ENCODE data around the gene DENND6B. TPM values are rescaled to one million over a fixed set of nuclear protein-coding genes. Genes with fewer than 3 reads are reported as not detected.
A peak's percentile ranks its signal among the peaks of the same experiment; 100 is the strongest.

The DENND6B gene
- total and polyA plus RNA-seq, 2 of the 13 experiments (the other 11 are each of a cell fraction or from before 2014, with no cell fraction given), result 0.95 to 3.8 TPM

DNA sequence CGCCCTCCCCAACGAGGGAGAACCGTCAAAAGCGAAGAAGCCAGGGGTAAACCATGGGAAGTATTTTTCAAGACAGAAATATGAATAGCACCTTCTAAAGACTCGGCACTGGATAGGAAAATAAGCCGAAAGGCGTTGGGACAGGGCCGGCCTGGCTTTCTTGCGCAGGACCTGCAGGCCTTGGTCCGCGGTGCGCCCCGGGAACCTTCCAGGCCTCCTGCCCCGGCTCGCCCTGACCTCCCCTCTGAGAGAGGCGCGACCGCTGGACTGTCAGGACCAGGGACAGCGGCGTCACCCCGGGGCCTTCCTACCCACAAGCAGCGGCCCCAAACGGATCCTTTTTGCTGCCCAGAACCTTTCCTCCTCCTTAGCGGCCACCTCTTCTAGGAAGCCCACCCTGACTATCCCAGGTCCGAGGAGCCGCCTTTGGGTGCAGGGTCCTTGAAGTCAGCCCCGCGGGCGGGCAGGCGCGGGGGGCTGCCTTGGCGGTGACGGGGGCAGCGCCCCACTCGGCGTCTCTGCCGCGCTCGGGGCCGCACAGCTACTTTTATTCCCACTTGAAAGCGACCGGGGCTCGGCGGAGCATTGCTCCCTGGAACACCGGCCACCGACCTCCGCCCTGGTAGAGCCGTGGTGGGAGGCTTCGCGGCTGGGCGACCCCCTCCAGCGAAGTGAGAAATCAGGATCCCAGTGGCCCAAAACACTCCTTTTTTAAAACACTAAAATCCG lies 56.0 kb downstream of the DENND6B start (continued):
- TF ChIP-seq, protein P1, sequence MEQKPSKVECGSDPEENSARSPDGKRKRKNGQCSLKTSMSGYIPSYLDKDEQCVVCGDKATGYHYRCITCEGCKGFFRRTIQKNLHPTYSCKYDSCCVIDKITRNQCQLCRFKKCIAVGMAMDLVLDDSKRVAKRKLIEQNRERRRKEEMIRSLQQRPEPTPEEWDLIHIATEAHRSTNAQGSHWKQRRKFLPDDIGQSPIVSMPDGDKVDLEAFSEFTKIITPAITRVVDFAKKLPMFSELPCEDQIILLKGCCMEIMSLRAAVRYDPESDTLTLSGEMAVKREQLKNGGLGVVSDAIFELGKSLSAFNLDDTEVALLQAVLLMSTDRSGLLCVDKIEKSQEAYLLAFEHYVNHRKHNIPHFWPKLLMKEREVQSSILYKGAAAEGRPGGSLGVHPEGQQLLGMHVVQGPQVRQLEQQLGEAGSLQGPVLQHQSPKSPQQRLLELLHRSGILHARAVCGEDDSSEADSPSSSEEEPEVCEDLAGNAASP (CRISPR knock-in tag; IDR thresholded peaks at IDR 0.05; ENCODE audit: borderline replicate concordance), result peak; percentile 75
- TF ChIP-seq DMAP1 (CRISPR knock-in tag; IDR thresholded peaks at IDR 0.05), result no peak
- TF ChIP-seq ZKSCAN8 (CRISPR knock-in tag; IDR thresholded peaks at IDR 0.05; ENCODE audit: borderline replicate concordance), result no peak
- peak; percentile 26; the same call in 1 of the 2 replicates for TF ChIP-seq MTA1 (CRISPR knock-in tag; IDR thresholded peaks at IDR 0.05; ENCODE audit: borderline replicate concordance)
- TF ChIP-seq, protein P2, sequence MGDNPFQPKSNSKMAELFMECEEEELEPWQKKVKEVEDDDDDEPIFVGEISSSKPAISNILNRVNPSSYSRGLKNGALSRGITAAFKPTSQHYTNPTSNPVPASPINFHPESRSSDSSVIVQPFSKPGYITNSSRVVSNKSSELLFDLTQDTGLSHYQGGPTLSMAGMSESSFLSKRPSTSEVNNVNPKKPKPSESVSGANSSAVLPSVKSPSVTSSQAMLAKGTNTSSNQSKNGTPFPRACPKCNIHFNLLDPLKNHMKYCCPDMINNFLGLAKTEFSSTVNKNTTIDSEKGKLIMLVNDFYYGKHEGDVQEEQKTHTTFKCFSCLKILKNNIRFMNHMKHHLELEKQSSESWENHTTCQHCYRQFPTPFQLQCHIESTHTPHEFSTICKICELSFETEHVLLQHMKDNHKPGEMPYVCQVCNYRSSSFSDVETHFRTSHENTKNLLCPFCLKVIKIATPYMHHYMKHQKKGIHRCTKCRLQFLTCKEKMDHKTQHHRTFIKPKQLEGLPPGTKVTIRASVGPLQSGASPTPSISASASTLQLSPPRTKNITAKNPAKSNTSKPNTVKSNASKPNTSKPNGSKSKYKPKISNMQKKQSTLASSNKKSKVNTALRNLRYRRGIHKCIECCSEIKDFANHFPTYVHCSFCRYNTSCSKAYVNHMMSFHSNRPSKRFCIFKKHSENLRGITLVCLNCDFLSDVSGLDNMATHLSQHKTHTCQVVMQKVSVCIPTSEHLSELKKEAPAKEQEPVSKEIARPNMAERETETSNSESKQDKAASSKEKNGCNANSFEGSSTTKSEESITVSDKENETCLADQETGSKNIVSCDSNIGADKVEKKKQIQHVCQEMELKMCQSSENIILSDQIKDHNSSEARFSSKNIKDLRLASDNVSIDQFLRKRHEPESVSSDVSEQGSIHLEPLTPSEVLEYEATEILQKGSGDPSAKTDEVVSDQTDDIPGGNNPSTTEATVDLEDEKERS (CRISPR knock-in tag; IDR thresholded peaks at IDR 0.05), result no peak; the same call in 1 of the 2 replicates
- no peak for TF ChIP-seq ZKSCAN1 (IDR thresholded peaks at IDR 0.05; ENCODE audit: low read length)
- TF ChIP-seq ZNF501 (CRISPR knock-in tag; IDR thresholded peaks at IDR 0.05), result peak; percentile 51
- TF ChIP-seq ZNF333 (CRISPR knock-in tag; IDR thresholded peaks at IDR 0.05; ENCODE audit: borderline replicate concordance), result peak; percentile 86; the same call in 1 of the 2 replicates
- no peak for TF ChIP-seq TRIM24 (CRISPR knock-in tag; IDR thresholded peaks at IDR 0.05)
- TF ChIP-seq, protein P3, sequence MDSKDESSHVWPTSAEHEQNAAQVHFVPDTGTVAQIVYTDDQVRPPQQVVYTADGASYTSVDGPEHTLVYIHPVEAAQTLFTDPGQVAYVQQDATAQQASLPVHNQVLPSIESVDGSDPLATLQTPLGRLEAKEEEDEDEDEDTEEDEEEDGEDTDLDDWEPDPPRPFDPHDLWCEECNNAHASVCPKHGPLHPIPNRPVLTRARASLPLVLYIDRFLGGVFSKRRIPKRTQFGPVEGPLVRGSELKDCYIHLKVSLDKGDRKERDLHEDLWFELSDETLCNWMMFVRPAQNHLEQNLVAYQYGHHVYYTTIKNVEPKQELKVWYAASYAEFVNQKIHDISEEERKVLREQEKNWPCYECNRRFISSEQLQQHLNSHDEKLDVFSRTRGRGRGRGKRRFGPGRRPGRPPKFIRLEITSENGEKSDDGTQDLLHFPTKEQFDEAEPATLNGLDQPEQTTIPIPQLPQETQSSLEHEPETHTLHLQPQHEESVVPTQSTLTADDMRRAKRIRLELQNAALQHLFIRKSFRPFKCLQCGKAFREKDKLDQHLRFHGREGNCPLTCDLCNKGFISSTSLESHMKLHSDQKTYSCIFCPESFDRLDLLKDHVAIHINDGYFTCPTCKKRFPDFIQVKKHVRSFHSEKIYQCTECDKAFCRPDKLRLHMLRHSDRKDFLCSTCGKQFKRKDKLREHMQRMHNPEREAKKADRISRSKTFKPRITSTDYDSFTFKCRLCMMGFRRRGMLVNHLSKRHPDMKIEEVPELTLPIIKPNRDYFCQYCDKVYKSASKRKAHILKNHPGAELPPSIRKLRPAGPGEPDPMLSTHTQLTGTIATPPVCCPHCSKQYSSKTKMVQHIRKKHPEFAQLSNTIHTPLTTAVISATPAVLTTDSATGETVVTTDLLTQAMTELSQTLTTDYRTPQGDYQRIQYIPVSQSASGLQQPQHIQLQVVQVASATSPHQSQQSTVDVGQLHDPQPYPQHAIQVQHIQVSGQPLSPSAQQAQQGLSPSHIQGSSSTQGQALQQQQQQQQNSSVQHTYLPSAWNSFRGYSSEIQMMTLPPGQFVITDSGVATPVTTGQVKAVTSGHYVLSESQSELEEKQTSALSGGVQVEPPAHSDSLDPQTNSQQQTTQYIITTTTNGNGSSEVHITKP (CRISPR knock-in tag; IDR thresholded peaks at IDR 0.05; ENCODE audit: low read depth), result peak; percentile 41; the same call in 1 of the 2 replicates
- TF ChIP-seq SMARCE1 (IDR thresholded peaks at IDR 0.05; ENCODE audit: borderline replicate concordance), result no peak
- TF ChIP-seq ZNF225 (CRISPR knock-in tag; IDR thresholded peaks at IDR 0.05), result peak; percentile 82; the same call in 1 of the 2 replicates
- TF ChIP-seq LCORL (IDR thresholded peaks at IDR 0.05), result no peak
- TF ChIP-seq LCORL (CRISPR knock-in tag; IDR thresholded peaks at IDR 0.05), result 0 out of 2 replicates have a peak, but pooled peaks have one; percentile 52
- TF ChIP-seq FOXP1 (IDR thresholded peaks at IDR 0.05), result no peak
- no peak for TF ChIP-seq FOXP1 (CRISPR knock-in tag; IDR thresholded peaks at IDR 0.05)
- 0 out of 2 replicates have a peak, but pooled peaks have one; percentile 31 for TF ChIP-seq ZNF572 (CRISPR knock-in tag; IDR thresholded peaks at IDR 0.05)
- TF ChIP-seq HOXA5 (CRISPR knock-in tag; IDR thresholded peaks at IDR 0.05), result peak; percentile 92
- TF ChIP-seq SNAI1 (CRISPR knock-in tag; IDR thresholded peaks at IDR 0.05; ENCODE audit: borderline replicate concordance), result peak; percentile 83
- peak; percentile 59 for TF ChIP-seq FOSL2 (CRISPR knock-in tag; IDR thresholded peaks at IDR 0.05)
- no peak for TF ChIP-seq HDAC6 (IDR thresholded peaks at IDR 0.05; ENCODE audit: low read depth, low read length)

Measured in HepG2 (cell line).